Activated CD4-positive, alpha-beta T cell treated with anti-CD3 and anti-CD28 coated beads, Interleukin-2, amount 10 ng/mL, durations not matched to agents 24 days and 14 days (primary cell): Measurements from ENCODE around the gene TRIO. TPM values are rescaled to one million over a fixed set of nuclear protein-coding genes. Genes with fewer than 3 reads are reported as not detected.

Experiments used
- DNase-seq: peaks from one replicate; pipeline ENCODE4 v3.0.0; 2022
- H3K27ac Mint-ChIP-seq: one replicate; pipeline ENCODE4 v1.8.0; 2022; ENCODE audit warnings: mild to moderate bottlenecking, mixed read lengths
- H3K27me3 Mint-ChIP-seq: one replicate; pipeline ENCODE4 v1.8.0; 2022; ENCODE audit warnings: mixed read lengths
- H3K36me3 Mint-ChIP-seq: one replicate; pipeline ENCODE4 v1.8.0; 2022; ENCODE audit warnings: low read depth, mild to moderate bottlenecking, mixed read lengths
- H3K4me1 Mint-ChIP-seq: one replicate; pipeline ENCODE4 v1.8.0; 2021; ENCODE audit warnings: mixed read lengths
- H3K4me3 Mint-ChIP-seq: one replicate; pipeline ENCODE4 v1.8.0; 2022; ENCODE audit warnings: mild to moderate bottlenecking, moderate library complexity, mixed read lengths
- H3K9me3 Mint-ChIP-seq: one replicate; pipeline ENCODE4 v1.8.0; 2021; ENCODE audit warnings: mixed read lengths
- intact Hi-C: fragments of 100-400 bp; cut with micrococcal nuclease; formaldehyde crosslinking; loops from one replicate; pipeline ENCODE4 v1.15.1; 2023
- total RNA-seq: library from RNA; stranded (reverse); gene quantifications from 2 replicates; pipeline ENCODE4 v1.2.3, GENCODE V29; 2022

Gene TRIO
- total RNA-seq, 1 donor from 2014 or later, result 14.0 TPM

GRCh38 chr5:14131855-14132503 lies 11.2 kb upstream of the TRIO start:
- no peaks in the 10 kb centered on the region for H3K4me1 Mint-ChIP-seq
- H3K27me3 Mint-ChIP-seq, result peaks cover 8% of the 10 kb centered on the region
- H3K9me3 Mint-ChIP-seq, result peaks cover 18% of the 10 kb centered on the region
- intact Hi-C loops, result no loop called here
- H3K36me3 Mint-ChIP-seq, result no peaks in the 10 kb centered on the region
- H3K4me3 Mint-ChIP-seq, result no peak overlapping the region
- no peak overlapping the region for H3K27ac Mint-ChIP-seq
- no peak for DNase-seq

DNA sequence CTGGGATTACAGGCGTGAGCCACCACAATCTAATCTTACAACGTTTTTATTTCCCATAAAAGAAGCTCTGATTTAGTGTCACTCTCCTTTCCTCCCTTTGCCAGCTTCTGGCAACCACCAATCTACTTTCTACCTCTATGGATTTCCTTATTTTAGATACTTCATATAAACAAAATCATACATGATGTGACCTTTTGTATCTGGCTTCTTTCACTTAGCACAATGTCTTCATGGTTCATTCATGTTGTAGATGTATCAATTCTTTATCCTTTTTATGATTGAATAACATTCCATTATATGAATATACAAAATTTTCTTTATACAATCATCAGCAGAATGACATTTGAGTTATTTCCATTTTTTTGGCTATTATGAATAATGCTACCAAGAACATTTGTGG lies 9.7 kb upstream of the TRIO start:
- H3K4me1 Mint-ChIP-seq, result no peaks in the 10 kb centered on the region
- no peak overlapping the region for H3K27ac Mint-ChIP-seq
- intact Hi-C loops, result no loop called here
- peaks cover 21% of the 10 kb centered on the region for H3K9me3 Mint-ChIP-seq
- H3K4me3 Mint-ChIP-seq, result no peak overlapping the region
- H3K36me3 Mint-ChIP-seq, result no peaks in the 10 kb centered on the region
- no peak for DNase-seq
- H3K27me3 Mint-ChIP-seq, result peaks cover 10% of the 10 kb centered on the region

- H3K4me3 Mint-ChIP-seq, result no peak overlapping the region
- H3K27me3 Mint-ChIP-seq, result peaks cover 15% of the 10 kb centered on the region
- no peaks in the 10 kb centered on the region for H3K36me3 Mint-ChIP-seq
- H3K4me1 Mint-ChIP-seq, result no peaks in the 10 kb centered on the region
- DNase-seq, result no peak
- intact Hi-C loops, result no loop called here
- H3K9me3 Mint-ChIP-seq, result peaks cover 23% of the 10 kb centered on the region
- H3K27ac Mint-ChIP-seq, result no peak overlapping the region
These were observed 9.1 kb upstream of the TRIO start for GRCh38 chr5:14134083-14134482.

DNA sequence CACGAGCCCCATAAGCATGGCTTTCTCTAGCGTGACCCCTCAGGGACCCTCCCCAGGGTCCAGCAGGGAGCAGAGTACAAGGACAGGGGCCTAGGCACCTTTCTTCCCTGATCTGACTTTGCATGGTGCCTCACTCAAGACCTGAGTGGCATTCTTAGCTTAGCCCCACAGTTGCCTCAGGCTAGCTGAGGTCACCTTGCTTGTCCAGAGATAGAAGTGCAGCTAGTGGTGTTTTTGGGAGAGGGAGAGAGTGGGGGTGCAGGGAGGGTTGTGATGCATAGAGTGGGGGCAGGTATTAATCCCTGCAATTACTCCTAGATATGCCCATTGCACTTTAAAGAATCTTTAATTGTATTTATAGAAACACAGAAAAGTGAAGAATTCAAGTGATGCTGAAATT lies 8.4 kb upstream of the TRIO start:
- no peaks in the 10 kb centered on the region for H3K4me1 Mint-ChIP-seq
- H3K4me3 Mint-ChIP-seq, result no peak overlapping the region
- peaks cover 20% of the 10 kb centered on the region for H3K27me3 Mint-ChIP-seq
- no peak overlapping the region for H3K27ac Mint-ChIP-seq
- intact Hi-C loops, result no loop called here
- no peak for DNase-seq
- H3K36me3 Mint-ChIP-seq, result no peaks in the 10 kb centered on the region
- peaks cover 23% of the 10 kb centered on the region for H3K9me3 Mint-ChIP-seq

DNA sequence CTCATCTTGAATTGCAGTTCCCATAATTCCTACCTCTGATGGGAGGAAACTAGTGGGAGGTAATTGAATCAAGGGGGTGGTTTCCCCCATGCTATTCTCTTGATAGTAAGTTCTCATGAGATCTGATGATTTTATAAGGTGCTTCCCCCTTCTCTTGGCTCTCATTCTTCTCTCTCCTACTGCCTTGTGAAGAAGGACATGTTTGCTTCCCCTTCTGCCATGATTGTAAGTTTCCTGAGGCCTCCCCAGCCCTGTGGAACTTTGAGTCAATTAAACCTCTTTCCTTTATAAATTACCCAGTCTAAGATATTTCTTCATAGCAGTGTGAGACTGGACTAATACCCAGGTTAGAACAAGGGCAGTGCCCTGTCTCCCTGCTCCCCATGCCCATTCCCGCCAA lies 7.5 kb upstream of the TRIO start:
- Mint-ChIP-seq H3K36me3 (no peaks in the 10 kb centered on the region), H3K9me3 (peaks cover 23% of the 10 kb centered on the region), H3K27me3 (peaks cover 21% of the 10 kb centered on the region), H3K27ac (no peak overlapping the region), H3K4me3 (no peak overlapping the region), H3K4me1 (no peaks in the 10 kb centered on the region)
- intact Hi-C loops, result no loop called here
- DNase-seq, result no peak

DNA sequence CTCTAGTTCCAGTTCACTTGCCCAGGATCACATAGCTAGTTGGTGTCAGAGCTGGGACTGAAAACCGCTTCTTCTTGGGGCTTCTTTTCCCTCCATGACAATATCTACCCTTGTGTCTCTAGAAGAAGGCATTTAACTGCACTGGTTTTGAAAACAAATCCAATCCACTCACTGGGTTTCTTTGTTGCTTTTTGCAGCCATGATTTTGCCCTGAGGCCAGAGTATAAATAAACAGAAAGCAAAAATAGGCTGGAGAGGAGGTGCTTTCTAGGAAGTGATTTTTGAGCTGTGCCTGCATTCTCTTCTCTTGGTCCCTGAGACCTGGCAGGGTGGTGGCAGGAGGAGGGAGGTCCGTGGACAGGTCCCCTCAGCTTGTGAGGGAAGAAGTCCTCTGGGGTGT lies 6.9 kb upstream of the TRIO start:
- Mint-ChIP-seq H3K27me3 (peaks cover 23% of the 10 kb centered on the region), H3K4me3 (no peak overlapping the region), H3K27ac (no peak overlapping the region), H3K9me3 (peaks cover 23% of the 10 kb centered on the region), H3K36me3 (peaks cover 1% of the 10 kb centered on the region), H3K4me1 (no peaks in the 10 kb centered on the region)
- intact Hi-C loops, result no loop called here
- no peak for DNase-seq

DNA sequence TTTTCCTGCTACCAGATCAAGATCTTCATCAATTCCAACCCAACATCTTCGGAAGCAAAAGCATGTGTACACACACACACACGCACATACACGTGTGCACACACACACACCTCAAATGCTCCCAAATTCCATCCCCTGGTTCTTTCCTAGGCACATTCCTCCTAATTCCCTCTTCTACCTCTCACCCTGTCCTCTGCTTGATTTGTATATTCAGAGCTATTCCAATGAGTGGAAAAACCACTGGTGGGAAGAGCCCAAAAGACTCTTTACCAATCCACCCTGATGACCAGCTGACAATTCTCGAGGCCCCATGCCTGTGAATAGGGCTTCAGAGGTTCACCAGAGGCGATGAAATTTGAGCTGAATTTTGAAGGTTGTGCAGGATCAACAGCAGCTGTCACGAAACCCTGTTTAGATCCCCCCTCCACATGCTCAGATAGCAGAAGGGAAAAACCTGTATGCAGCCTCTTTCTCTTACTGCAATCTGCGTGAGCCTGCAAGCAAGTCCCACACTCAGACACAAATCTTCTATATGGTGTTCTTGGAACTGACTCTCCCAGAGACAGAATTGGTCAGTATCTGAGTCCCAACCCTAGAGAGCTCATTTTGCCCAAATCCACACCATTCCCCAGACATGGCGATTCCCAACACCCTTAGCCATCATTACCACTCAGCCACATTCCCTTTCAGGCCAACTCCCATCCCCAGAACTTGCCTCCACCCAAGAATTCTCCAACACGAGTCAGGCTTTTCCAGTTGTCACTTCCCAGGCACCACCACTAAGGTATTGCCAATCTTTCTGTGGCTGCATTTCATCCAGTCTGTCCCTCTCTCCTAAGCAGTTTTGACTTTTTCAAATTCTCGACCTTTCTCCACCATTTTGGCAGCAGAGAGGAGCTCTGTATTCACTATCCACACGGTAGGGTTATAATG lies 4.3 kb upstream of the TRIO start:
- Mint-ChIP-seq H3K4me3 (no peak overlapping the region), H3K36me3 (peaks cover 2% of the 10 kb centered on the region), H3K27me3 (peaks cover 31% of the 10 kb centered on the region), H3K27ac (no peak overlapping the region), H3K4me1 (peaks cover 4% of the 10 kb centered on the region), H3K9me3 (peaks cover 26% of the 10 kb centered on the region)
- DNase-seq, result no peak
- intact Hi-C loops, result no loop called here

DNA sequence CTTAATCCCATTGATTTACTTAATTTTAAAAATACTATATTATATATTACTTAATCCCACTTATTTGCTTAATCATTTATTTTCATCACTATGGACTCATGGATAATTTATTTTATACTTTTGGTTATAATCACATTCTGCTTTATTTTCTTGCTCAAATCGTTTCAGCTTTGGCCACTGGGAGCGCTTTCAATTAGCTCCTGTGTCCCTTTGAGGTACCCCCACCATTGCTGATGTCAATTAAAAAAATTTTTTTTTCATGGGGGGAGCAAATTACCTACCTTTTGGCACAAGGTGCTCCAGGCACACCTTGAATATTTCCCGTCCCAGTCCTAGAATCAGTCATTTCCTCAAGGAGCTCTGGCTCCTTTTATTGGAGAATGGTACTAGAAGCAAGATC lies 1.4 kb upstream of the TRIO start:
- Mint-ChIP-seq H3K9me3 (peaks cover 14% of the 10 kb centered on the region), H3K4me1 (peaks cover 10% of the 10 kb centered on the region), H3K27me3 (peaks cover 52% of the 10 kb centered on the region), H3K36me3 (peaks cover 4% of the 10 kb centered on the region), H3K27ac (no peak overlapping the region), H3K4me3 (no peak overlapping the region)
- intact Hi-C loops, result loop anchor here (2.0 to 10.0 kb wide), 4 partner anchors 33 to 733 kb away; partner anchors contain the start of genes ANKH and OTULIN
- DNase-seq, result no peak

DNA sequence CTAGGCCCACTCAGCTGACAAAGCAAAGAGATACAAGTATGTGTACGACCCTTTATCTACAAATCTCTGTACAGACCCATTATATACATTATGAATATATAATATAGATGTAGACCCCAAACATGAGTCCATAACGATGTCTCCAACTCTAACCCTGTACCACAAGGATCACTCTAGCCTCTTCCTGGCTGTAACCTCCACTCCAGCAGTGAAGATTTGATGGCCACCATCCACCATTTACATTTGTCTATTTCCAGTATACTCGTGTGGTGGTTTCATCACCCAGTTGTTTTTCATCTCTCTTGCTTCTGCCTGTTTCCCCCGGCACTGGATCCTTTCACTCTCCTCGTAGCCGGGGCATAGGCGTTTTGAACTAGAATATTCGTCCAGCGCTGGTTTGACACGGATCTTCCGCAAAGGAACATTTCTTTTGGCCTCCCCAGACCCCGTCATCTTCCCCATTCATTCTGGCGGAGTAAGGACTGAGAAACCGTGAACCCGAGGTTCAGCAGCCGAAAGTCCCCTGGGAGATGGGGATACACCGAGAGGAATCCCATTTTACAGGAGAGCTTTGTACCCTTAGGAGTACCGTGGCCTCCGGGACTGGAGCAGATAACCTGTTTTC lies 828 bp upstream of the TRIO start:
- H3K4me3 Mint-ChIP-seq, result peak overlapping the region; percentile 76
- peaks cover 4% of the 10 kb centered on the region for H3K36me3 Mint-ChIP-seq
- peaks cover 10% of the 10 kb centered on the region for H3K4me1 Mint-ChIP-seq
- H3K27ac Mint-ChIP-seq, result no peak overlapping the region
- DNase-seq, result no peak
- peaks cover 11% of the 10 kb centered on the region for H3K9me3 Mint-ChIP-seq
- intact Hi-C loops, result loop anchor here (2.0 to 10.0 kb wide), 4 partner anchors 34 to 732 kb away; partner anchors contain the start of genes ANKH and OTULIN
- peaks cover 55% of the 10 kb centered on the region for H3K27me3 Mint-ChIP-seq

- intact Hi-C loops, result loop anchor here (2.0 to 10.0 kb wide), 4 partner anchors 35 to 731 kb away; partner anchors contain the start of genes ANKH and OTULIN
- no peak overlapping the region for H3K4me3 Mint-ChIP-seq
- H3K27me3 Mint-ChIP-seq, result peaks cover 61% of the 10 kb centered on the region
These were observed 351 bp downstream of the TRIO start for GRCh38 chr5:14143546-14143840.

GRCh38 chr5:14143841-14144585 lies 871 bp downstream of the TRIO start:
- Mint-ChIP-seq H3K27ac (peak overlapping the region; percentile 68), H3K4me3 (peak overlapping the region; percentile 87), H3K27me3 (peaks cover 61% of the 10 kb centered on the region), H3K4me1 (peaks cover 10% of the 10 kb centered on the region), H3K9me3 (peaks cover 4% of the 10 kb centered on the region), H3K36me3 (peaks cover 4% of the 10 kb centered on the region)
- peak; percentile 77 for DNase-seq
- intact Hi-C loops, result loop anchor here (2.0 to 10.0 kb wide), 4 partner anchors 35 to 731 kb away; partner anchors contain the start of genes ANKH and OTULIN

More at GRCh38 chr5:14143546-14143840, 351 bp downstream of the TRIO start:
- Mint-ChIP-seq H3K27ac (no peak overlapping the region), H3K36me3 (peaks cover 4% of the 10 kb centered on the region), H3K4me1 (peaks cover 10% of the 10 kb centered on the region), H3K9me3 (peaks cover 5% of the 10 kb centered on the region)
- no peak for DNase-seq

DNA sequence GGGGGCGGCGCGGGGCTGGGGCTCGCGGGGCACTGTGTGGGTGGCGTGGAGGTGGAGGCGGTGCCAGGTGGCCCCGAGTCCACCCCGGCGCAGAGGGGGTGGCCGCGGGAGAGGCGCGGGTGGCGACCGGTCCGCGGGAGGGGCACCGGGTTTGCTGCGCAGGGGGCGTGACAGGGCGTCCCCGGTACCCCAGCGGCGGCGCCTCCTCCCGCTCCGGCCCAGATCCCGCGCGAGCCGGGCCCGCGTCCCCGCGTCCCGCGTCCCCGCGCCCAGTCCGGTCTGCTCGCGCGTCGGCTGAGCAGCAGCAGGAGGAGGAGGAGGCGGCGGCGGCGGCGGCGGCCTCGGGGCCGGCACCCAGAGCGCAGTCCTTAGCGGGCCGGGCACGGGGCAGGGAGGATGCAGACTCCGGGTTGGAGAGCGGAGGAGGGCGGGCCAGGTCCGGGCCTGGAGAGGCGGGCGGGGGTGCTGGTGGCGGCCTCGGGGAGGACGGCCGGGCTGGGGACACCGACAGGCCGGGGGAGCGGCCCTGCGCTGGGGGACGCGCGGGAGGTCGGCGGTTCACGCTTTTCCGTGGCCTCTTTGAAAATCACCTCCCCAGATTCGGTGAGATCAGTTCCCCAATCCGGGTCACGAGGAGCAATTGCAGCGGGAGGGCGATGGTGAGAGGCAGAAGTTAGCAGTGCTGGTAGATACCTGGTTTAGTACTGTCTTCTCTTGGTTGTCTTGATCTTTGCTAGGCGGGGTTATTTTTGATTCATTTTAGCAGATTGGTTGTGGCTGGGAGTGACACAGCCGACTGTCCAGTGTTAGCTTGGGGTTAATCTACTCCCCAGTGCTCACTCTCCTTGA lies 1.7 kb downstream of the TRIO start:
- H3K36me3 Mint-ChIP-seq, result peaks cover 4% of the 10 kb centered on the region
- peak; percentile 78 for DNase-seq
- H3K4me3 Mint-ChIP-seq, result peak overlapping the region; percentile 87
- H3K4me1 Mint-ChIP-seq, result peaks cover 10% of the 10 kb centered on the region
- intact Hi-C loops, result loop anchor here (5.0 to 10.0 kb wide), 3 partner anchors 127 to 730 kb away; partner anchors contain the start of genes ANKH and OTULIN
- peaks cover 4% of the 10 kb centered on the region for H3K9me3 Mint-ChIP-seq
- peak overlapping the region; percentile 48 for H3K27ac Mint-ChIP-seq
- H3K27me3 Mint-ChIP-seq, result peaks cover 63% of the 10 kb centered on the region
